ENCODE measurements around the gene LPAR2. TPM values are rescaled to one million over a fixed set of nuclear protein-coding genes. Genes with fewer than 3 reads are reported as not detected.
"Not testable (repeated sequence)": the region's sequence is repeated elsewhere in the genome, so short reads cannot be mapped to it uniquely, and the experiment has no call there.

Gene LPAR2
- total RNA-seq, 1 experiment from 2014 or later, result 2.5 TPM

- no peak for DNase-seq (ENCODE audit: extremely low read depth, low read depth)
These were observed 25.8 kb downstream of the LPAR2 start for GRCh38 chr19:19602136-19602712.

- no peak for DNase-seq (ENCODE audit: extremely low read depth, low read depth)
These were observed 27.2 kb downstream of the LPAR2 start for GRCh38 chr19:19600793-19601330.

- DNase-seq (ENCODE audit: extremely low read depth, low read depth), result not testable (repeated sequence)
These were observed 29.1 kb downstream of the LPAR2 start for GRCh38 chr19:19598728-19599451.

- DNase-seq (ENCODE audit: extremely low read depth, low read depth), result no peak
These were observed 30.2 kb downstream of the LPAR2 start for GRCh38 chr19:19597809-19598306.

GRCh38 chr19:19595171-19595701 lies 32.8 kb downstream of the LPAR2 start:
- no peak for DNase-seq (ENCODE audit: extremely low read depth, low read depth)

- DNase-seq (ENCODE audit: extremely low read depth, low read depth), result no peak
These were observed 33.6 kb downstream of the LPAR2 start for GRCh38 chr19:19594381-19594780.

- no peak for DNase-seq (ENCODE audit: extremely low read depth, low read depth)
These were observed 35.3 kb downstream of the LPAR2 start for GRCh38 chr19:19592690-19593089.

- peak; percentile 46 for DNase-seq (ENCODE audit: extremely low read depth, low read depth)
These were observed 36.7 kb downstream of the LPAR2 start for GRCh38 chr19:19591133-19591825.

- no peak for DNase-seq (ENCODE audit: extremely low read depth, low read depth)
These were observed 39.5 kb downstream of the LPAR2 start for GRCh38 chr19:19588546-19588945.

- no peak for DNase-seq (ENCODE audit: extremely low read depth, low read depth)
These were observed 40.2 kb downstream of the LPAR2 start for GRCh38 chr19:19587771-19588170.

GRCh38 chr19:19584356-19584755 lies 43.7 kb downstream of the LPAR2 start:
- DNase-seq (ENCODE audit: extremely low read depth, low read depth), result no peak

GRCh38 chr19:19582471-19582870 lies 45.5 kb downstream of the LPAR2 start:
- DNase-seq (ENCODE audit: extremely low read depth, low read depth), result no peak

- no peak for DNase-seq (ENCODE audit: extremely low read depth, low read depth)
These were observed 46.6 kb downstream of the LPAR2 start for GRCh38 chr19:19581391-19581790.

- no peak for DNase-seq (ENCODE audit: extremely low read depth, low read depth)
These were observed 47.6 kb downstream of the LPAR2 start for GRCh38 chr19:19580418-19580817.

- no peak for DNase-seq (ENCODE audit: extremely low read depth, low read depth)
These were observed 48.3 kb downstream of the LPAR2 start for GRCh38 chr19:19579533-19580361.

GRCh38 chr19:19578252-19578651 lies 49.8 kb downstream of the LPAR2 start:
- DNase-seq (ENCODE audit: extremely low read depth, low read depth), result no peak

- no peak for DNase-seq (ENCODE audit: extremely low read depth, low read depth)
These were observed 52.6 kb downstream of the LPAR2 start for GRCh38 chr19:19575411-19575810.
